Adrenal gland (tissue), 5 donors: ENCODE data around the gene ENDOU.

ENCODE experiments used
- POLR2A ChIP-seq, 2 donors: fragments of 450-650 bp; IDR thresholded peaks; one replicate each; pipeline ENCODE4 v1.6.1; 2017; ENCODE audit warnings: antibody characterized with exemption in 2 of 2, mild to moderate bottlenecking in 2 of 2, moderate library complexity in 1 of 2
- TF ChIP-seq, protein P1 (sequence below), 6 experiments: fragments of 450-650 bp in 4 of 6; fragments of 200-600 bp in 2 of 6; sonication (generic) in 1 of 6; IDR thresholded peaks; 1 replicate in 5 of 6; 2 replicates in 1 of 6; pipeline versions ENCODE4 v1.5.1 to v1.8.0; 2016 to 2021; ENCODE audit warnings: antibody characterized with exemption in 6 of 6, mild to moderate bottlenecking in 2 of 6, moderate library complexity in 1 of 6
- donor health status: DM: no; HTN: no; CAD: no.

DNA sequence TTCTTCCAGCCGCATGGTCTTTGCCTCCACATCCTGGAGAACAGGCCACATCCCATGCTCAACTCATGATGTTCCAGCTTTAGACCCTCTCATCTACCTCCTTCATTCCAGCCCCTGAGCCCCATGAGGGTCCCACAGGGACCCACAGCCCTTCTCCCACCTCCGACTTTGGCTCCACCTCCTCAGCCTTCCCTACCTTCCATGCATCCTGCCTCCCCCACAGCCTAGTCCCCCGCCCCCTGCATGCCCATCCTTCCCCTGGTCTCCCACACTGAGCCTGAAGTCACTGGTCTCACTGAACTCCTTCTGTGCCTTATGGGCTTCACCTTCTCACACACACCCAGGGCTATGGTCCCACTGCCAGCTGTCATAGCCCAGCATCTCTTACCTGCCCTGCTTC is 23.6 kb upstream of the ENDOU start:
- TF ChIP-seq, protein P1, sequence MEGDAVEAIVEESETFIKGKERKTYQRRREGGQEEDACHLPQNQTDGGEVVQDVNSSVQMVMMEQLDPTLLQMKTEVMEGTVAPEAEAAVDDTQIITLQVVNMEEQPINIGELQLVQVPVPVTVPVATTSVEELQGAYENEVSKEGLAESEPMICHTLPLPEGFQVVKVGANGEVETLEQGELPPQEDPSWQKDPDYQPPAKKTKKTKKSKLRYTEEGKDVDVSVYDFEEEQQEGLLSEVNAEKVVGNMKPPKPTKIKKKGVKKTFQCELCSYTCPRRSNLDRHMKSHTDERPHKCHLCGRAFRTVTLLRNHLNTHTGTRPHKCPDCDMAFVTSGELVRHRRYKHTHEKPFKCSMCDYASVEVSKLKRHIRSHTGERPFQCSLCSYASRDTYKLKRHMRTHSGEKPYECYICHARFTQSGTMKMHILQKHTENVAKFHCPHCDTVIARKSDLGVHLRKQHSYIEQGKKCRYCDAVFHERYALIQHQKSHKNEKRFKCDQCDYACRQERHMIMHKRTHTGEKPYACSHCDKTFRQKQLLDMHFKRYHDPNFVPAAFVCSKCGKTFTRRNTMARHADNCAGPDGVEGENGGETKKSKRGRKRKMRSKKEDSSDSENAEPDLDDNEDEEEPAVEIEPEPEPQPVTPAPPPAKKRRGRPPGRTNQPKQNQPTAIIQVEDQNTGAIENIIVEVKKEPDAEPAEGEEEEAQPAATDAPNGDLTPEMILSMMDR (IDR thresholded peaks at IDR 0.05) = no peak
- TF ChIP-seq POLR2A (IDR thresholded peaks at IDR 0.05) = no peak
